Mucosa of descending colon (tissue), 3 donors: ENCODE data around the gene C3orf22. TPM values are rescaled to one million over a fixed set of nuclear protein-coding genes. Genes with fewer than 3 reads are reported as not detected.
A peak's percentile ranks its signal among the peaks of the same experiment; 100 is the strongest.

ENCODE experiments used
- ATAC-seq: fragments of 200-7000 bp; cut with Tn5 transposase; one replicate; pipeline ENCODE4 v1.9.1; 2020; ENCODE audit warnings: mild to moderate bottlenecking, moderate library complexity
- DNase-seq, 3 donors: peaks; one replicate each; pipeline ENCODE4 v3.0.0-alpha.2; 2020
- H3K36me3 ChIP-seq: fragments of 200-600 bp; one replicate; pipeline ENCODE4 v1.8.0; 2021; ENCODE audit warnings: low read depth, mild to moderate bottlenecking
- H3K4me1 ChIP-seq: fragments of 200-600 bp; one replicate; pipeline ENCODE4 v1.8.0; 2021; ENCODE audit warnings: low read depth, mild to moderate bottlenecking
- H3K4me3 ChIP-seq: fragments of 200-600 bp; one replicate; pipeline ENCODE4 v1.8.0; 2021; ENCODE audit warnings: mild to moderate bottlenecking
- H3K9me3 ChIP-seq: fragments of 200-600 bp; one replicate; pipeline ENCODE4 v1.8.0; 2021; ENCODE audit warnings: mild to moderate bottlenecking
- CTCF ChIP-seq: fragments of 200-600 bp; IDR thresholded peaks from one replicate; pipeline ENCODE4 v1.8.0; 2022; ENCODE audit warnings: antibody characterized with exemption, mild to moderate bottlenecking
- intact Hi-C, 2 donors: fragments of 100-400 bp; cut with DNase I in 1 of 2; cut with micrococcal nuclease in 1 of 2; formaldehyde crosslinking; loops; one replicate each; pipeline versions ENCODE4 v1.11.0 to v1.11.1; 2022; cut with DNase I, micrococcal nuclease
- total RNA-seq, 3 donors: library from RNA; stranded (reverse); fragmentation: NEBNext Ultra II Directional in 2 of 3; extraction: Animal tissue kit (Norgen Biotek cat#: 25700) in 2 of 3; gene quantifications; one replicate each; pipeline versions ENCODE4 v1.2.1 to v1.2.4, GENCODE V29; 2021 to 2023
- donor health status: DM: no; HTN: no; CAD: no; lungs with moderate emphysema.
- donor health status: DM: no; HTN: no; CAD: no.
- donor health status: DM: no; HTN: yes; CAD: no.

The C3orf22 gene
- total RNA-seq, 3 donors from 2014 or later, result not detected

- H3K36me3 ChIP-seq, result no peaks in the 10 kb centered on the region
- DNase-seq (peak in 1 of 3 donors; percentile 3), ATAC-seq (no peak)
- H3K9me3 ChIP-seq, result no peaks in the 10 kb centered on the region
- no peaks in the 10 kb centered on the region for H3K4me1 ChIP-seq
- intact Hi-C loops, result no loop called here
- H3K4me3 ChIP-seq, result no peak overlapping the region
- TF ChIP-seq CTCF, result no peak
Measured at GRCh38 chr3:126546549-126547239, 12.0 kb downstream of the C3orf22 start.

GRCh38 chr3:126546013-126546412, 12.7 kb downstream of the C3orf22 start:
- Histone ChIP-seq H3K9me3 (no peaks in the 10 kb centered on the region), H3K4me3 (no peak overlapping the region), H3K36me3 (no peaks in the 10 kb centered on the region), H3K4me1 (no peaks in the 10 kb centered on the region)
- DNase-seq (peak in 1 of 3 donors; percentile 6), ATAC-seq (no peak)
- intact Hi-C loops, result no loop called here
- no peak for TF ChIP-seq CTCF

GRCh38 chr3:126545544-126545943, 13.2 kb downstream of the C3orf22 start:
- no peak for ATAC-seq
- Histone ChIP-seq H3K36me3 (no peaks in the 10 kb centered on the region), H3K9me3 (no peaks in the 10 kb centered on the region), H3K4me3 (no peak overlapping the region), H3K4me1 (no peaks in the 10 kb centered on the region)
- no peak for TF ChIP-seq CTCF
- DNase-seq, result no peak
- intact Hi-C loops, result no loop called here

GRCh38 chr3:126544596-126545281, 14.0 kb downstream of the C3orf22 start:
- ATAC-seq (no peak), DNase-seq (peak in 1 of 3 donors; percentile 27)
- Histone ChIP-seq H3K4me1 (no peaks in the 10 kb centered on the region), H3K9me3 (no peaks in the 10 kb centered on the region), H3K4me3 (no peak overlapping the region), H3K36me3 (no peaks in the 10 kb centered on the region)
- TF ChIP-seq CTCF, result no peak
- intact Hi-C loops, result no loop called here

GRCh38 chr3:126543457-126544061, 15.2 kb downstream of the C3orf22 start:
- Histone ChIP-seq H3K9me3 (no peaks in the 10 kb centered on the region), H3K4me1 (no peaks in the 10 kb centered on the region), H3K36me3 (no peaks in the 10 kb centered on the region), H3K4me3 (no peak overlapping the region)
- intact Hi-C loops, result no loop called here
- ATAC-seq, result no peak
- no peak for DNase-seq
- TF ChIP-seq CTCF, result no peak
